Nucleus accumbens (tissue), 56 donors: ENCODE data around the gene RBKS.

Experiments
- DNase-seq, 56 donors: peaks; one replicate each; lab custom pipeline; 2025; lab: John Stamatoyannopoulos, UW

Gene RBKS

GRCh38 chr2:27839022-27839618 lies 51.1 kb downstream of the RBKS start:
- DNase-seq, result no peak

GRCh38 chr2:27838502-27838901 lies 51.7 kb downstream of the RBKS start:
- DNase-seq, result no peak

DNA sequence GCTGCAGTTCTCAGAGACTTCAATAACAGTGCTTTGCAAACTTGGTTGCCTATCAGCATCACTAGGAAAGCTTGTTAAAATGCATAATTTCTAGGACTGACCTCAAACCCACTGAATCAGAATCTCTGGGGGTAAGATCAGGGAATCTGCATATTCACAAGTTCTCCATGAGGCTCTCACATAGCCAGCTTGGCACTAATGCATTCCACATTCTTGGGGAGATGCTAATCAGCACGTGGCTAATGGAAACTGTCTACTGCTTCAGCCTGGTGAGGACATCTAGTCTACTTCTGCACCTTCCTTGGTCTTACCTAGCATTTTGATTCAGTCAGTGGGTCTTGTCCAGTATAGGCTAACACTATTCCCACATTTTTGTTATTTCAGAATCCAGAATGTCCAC lies 56.3 kb downstream of the RBKS start:
- DNase-seq, result no peak

- DNase-seq, result no peak
Observed at GRCh38 chr2:27832396-27832795, 57.8 kb downstream of the RBKS start.

GRCh38 chr2:27831279-27832050 lies 58.7 kb downstream of the RBKS start:
- no peak for DNase-seq

- no peak for DNase-seq
Observed at GRCh38 chr2:27830656-27831055, 59.5 kb downstream of the RBKS start.

GRCh38 chr2:27829791-27830190 lies 60.4 kb downstream of the RBKS start:
- no peak for DNase-seq

GRCh38 chr2:27828305-27828704 lies 61.9 kb downstream of the RBKS start:
- DNase-seq, result no peak

- DNase-seq, result no peak
Observed at GRCh38 chr2:27824401-27824800, 65.8 kb downstream of the RBKS start.

GRCh38 chr2:27823569-27823968 lies 66.6 kb downstream of the RBKS start:
- DNase-seq, result no peak

- no peak for DNase-seq
Observed at GRCh38 chr2:27823135-27823534, 67.1 kb downstream of the RBKS start.

DNA sequence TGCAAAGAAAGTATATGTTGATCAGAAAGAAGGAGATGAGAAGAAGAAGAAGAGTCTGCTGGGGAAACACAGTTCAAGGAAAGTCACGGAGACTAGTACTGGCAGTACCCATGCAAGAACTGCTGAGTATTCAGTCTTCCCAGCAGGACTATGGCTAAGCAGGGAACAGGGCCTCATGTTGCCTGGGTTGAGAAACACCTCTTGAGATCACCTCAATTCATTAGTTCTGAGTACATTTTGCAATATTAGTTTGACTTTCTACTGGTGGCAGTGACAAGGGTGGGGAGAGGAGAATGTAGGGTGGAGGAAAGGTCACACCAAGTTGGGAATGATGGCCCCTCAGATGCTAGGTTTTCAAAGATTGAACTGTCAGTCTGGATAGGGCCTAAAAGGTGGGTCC lies 68.1 kb downstream of the RBKS start:
- DNase-seq, result no peak

DNA sequence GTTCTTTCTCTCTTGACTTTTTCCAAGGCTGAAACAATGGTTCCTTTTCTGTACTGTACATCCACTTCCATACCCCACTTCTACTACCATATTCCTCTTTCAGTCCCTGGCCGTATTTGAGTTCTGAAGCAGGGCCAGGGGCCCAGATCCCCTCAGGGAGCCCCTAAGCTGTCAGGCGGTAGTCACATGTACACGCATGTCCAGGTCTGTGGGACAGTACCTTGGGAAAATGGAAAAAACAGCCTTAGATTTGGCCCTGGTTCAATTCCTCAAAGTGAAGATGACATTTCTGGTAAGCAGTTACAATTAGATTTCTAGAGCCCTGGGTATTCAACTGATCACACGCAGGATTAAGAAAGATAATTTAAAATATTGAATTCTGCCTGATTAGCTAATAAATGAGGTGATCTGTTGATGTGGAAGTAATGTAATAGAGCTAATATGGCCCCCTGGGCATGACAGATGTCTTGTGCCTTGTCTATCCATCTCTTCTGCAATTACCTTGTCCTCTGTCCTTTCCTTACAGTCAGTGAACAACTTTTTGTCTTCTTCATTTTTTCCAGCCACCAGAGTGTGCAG lies 74.2 kb downstream of the RBKS start:
- no peak for DNase-seq

- no peak for DNase-seq
Observed at GRCh38 chr2:27814758-27815157, 75.4 kb downstream of the RBKS start.

DNA sequence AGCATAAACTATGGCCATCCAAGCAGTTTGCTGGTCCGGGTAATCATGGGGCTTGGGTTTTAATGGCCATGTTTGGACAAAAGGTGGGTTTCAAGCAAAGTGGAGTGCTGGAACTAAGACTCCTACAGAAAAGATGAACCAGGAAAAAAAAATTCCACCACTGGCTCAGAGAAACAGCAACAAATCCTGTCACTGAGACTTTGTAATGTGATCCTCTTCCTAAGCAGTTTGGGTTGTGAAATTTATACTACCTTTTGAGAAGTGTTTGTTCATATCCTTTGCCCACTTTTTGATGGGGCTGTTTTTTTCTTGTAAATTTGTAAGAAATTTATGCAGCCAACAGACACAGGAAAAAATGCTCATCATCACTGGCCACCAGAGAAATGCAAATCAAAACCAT lies 78.4 kb downstream of the RBKS start:
- DNase-seq, result no peak

GRCh38 chr2:27810455-27810854 lies 79.7 kb downstream of the RBKS start:
- no peak for DNase-seq

DNA sequence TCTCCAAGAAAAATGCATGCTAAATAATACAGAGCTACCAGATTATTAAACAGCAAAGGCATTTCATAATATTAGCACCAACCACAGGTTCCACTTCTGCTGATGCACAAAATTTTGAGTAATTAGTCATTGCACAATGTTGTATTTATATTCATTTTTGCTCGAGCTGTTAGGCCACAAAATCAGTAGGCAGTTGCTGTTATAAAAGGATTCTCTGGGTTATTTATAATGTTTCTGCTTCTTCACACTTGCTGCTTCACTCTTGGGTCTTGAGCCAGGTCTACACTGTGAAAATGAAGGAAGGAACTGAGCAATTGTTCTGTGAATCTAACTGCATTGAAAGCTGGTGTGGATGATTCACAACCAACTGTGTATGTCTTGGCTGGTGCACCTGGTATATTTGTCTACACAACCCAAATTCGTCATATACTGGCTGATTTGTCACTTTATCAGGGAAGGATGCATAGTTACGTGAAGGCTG lies 80.4 kb downstream of the RBKS start:
- DNase-seq, result no peak

DNA sequence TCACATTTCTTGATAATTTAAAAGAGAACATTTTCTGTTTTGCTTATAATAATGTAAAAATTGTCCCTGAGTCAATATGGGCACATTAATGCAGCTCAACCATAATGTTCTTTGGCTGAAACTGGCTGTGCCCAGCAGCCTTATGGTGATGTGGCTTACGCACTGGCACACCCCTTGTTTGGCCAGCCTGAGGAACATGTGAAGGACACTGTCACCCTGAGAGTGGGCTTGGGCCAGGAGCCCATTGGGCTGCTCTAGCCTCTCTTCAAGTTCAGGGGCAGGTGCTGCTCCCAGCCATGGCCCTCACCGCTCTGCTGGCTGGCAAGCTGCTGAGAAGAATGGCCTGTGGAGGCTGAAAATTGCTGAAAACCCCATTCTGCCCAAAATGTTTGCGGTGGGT lies 81.2 kb downstream of the RBKS start:
- DNase-seq, result no peak

- no peak for DNase-seq
Observed at GRCh38 chr2:27808418-27808817, 81.8 kb downstream of the RBKS start.

DNA sequence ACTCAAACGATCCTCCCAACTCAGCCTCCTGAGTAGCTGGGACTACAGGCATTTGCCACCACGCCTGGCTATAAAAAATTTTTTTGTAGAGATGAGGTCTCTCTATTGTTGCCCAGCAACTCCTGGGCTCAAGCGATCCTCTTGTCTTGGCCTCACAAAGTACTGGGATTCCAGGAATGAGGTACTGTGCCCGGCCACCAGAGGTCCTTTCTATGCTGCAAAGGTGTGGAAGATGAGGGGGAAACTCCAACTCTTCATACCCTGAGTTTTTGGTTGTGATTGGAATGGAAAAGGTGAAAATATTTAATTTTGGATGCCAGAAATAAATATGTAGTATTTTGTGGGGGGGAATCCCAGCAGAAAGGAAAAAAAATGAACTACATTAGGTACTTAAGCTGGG lies 82.7 kb downstream of the RBKS start:
- no peak for DNase-seq

DNA sequence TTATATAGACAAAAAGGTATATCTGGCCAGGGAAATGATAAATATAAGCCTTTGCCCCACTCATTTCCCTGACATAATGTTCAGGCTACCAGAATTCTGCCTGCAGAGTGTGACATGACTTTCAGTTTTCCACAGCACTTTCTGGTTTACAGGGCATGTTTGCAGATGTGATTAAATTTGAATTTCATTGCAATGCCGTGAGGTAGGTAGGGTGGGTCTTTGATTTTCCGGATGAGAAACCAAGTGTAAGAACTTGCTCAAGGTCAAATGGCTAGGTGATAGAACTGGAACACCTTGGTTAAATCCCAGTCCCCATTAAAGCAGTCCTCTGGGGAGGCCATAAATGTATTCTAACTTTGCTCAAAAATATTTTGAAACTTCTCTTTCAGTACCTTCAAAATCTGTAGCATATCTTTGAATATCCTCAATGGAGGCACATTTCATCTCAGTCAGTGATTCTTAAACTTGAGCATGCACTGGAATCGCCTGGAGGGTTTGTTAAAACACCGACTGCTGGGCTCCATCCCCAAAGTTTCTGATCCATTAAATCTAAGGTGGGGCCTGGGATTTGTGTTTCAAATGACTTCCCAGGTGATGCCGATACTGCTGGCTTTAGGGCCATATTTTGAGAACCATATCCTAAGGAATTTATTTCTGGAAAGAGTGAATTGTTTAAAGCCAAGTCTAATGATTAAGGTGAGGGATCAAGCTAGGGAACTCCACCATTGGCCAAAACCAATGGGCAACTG lies 83.7 kb downstream of the RBKS start:
- no peak for DNase-seq
